Measurements from ENCODE around the gene NEK8. TPM values are rescaled to one million over a fixed set of nuclear protein-coding genes. Genes with fewer than 3 reads are reported as not detected.

NEK8 gene
- total and polyA plus RNA-seq, 3 experiments from 2014 or later, result 2.5 to 8.8 (median 8.0) TPM

GRCh38 chr17:28738680-28739384 is 10.2 kb downstream of the NEK8 start:
- peaks cover 20% of the 10 kb centered on the region for H3K4me1 ChIP-seq (ENCODE audit: insufficient read depth, low read length)
- POLR2A ChIA-PET, result no interaction called here
- H3K4me3 Mint-ChIP-seq, result no peak overlapping the region
- no peaks in the 10 kb centered on the region for H3K36me3 ChIP-seq (ENCODE audit: insufficient read depth, low read length)
- H3K27me3 Mint-ChIP-seq, result no peaks in the 10 kb centered on the region
- H3K4me1 Mint-ChIP-seq, result peaks cover 8 to 15% (median 12%) of the 10 kb centered on the region in 3 donors
- no peaks in the 10 kb centered on the region for H3K9me3 ChIP-seq (ENCODE audit: low read length)
- CTCF ChIA-PET, result interaction anchor here (0.7 to 17.0 kb wide), 2 partner anchors 12 to 13 kb away, joined by 3 to 579 read pairs; partner anchors contain the start of genes NEK8, RPL23A and TLCD1
- H3K27ac Mint-ChIP-seq, result peak overlapping the region in 6 of 8 donors; percentile 10 to 89 (median 56)
- DNase-seq, result peak in 3 of 5 donors; percentile 34 to 53 (median 47)
- H3K27ac ChIP-seq (ENCODE audit: low read depth, low read length), result no peak overlapping the region
- no peaks in the 10 kb centered on the region for H3K27me3 ChIP-seq (ENCODE audit: insufficient read depth, low read length, poor library complexity, severe bottlenecking)
- no peaks in the 10 kb centered on the region for H3K9me3 Mint-ChIP-seq
- H3K36me3 Mint-ChIP-seq, result peaks cover 0 to 2% (median 2%) of the 10 kb centered on the region in 3 donors
- H3K4me3 ChIP-seq (ENCODE audit: low read length), result no peak overlapping the region

- H3K36me3 ChIP-seq (ENCODE audit: insufficient read depth, low read length), result no peaks in the 10 kb centered on the region
- no peaks in the 10 kb centered on the region for H3K9me3 ChIP-seq (ENCODE audit: low read length)
- Mint-ChIP-seq H3K4me3 (peak overlapping the region in 1 of 7 donors; percentile 23), H3K4me1 (peaks cover 12 to 28% (median 14%) of the 10 kb centered on the region in 3 donors), H3K9me3 (no peaks in the 10 kb centered on the region), H3K27ac (peak overlapping the region in 2 of 8 donors; percentile 36 to 60), H3K36me3 (peaks cover 0 to 5% (median 2%) of the 10 kb centered on the region in 3 donors), H3K27me3 (no peaks in the 10 kb centered on the region)
- H3K27ac ChIP-seq (ENCODE audit: low read depth, low read length), result no peak overlapping the region
- CTCF ChIA-PET, result interaction anchor here (1.5 to 17.0 kb wide), 2 partner anchors 9 to 15 kb away, joined by 6 to 579 read pairs; partner anchors contain the start of genes NEK8, RPL23A and TLCD1
- no peak for DNase-seq
- H3K4me1 ChIP-seq (ENCODE audit: insufficient read depth, low read length), result peaks cover 34% of the 10 kb centered on the region
- POLR2A ChIA-PET, result no interaction called here
- no peak overlapping the region for H3K4me3 ChIP-seq (ENCODE audit: low read length)
- no peaks in the 10 kb centered on the region for H3K27me3 ChIP-seq (ENCODE audit: insufficient read depth, low read length, poor library complexity, severe bottlenecking)
These were observed 12.1 kb downstream of the NEK8 start for GRCh38 chr17:28740406-28741357.

GRCh38 chr17:28741358-28742349 is 13.1 kb downstream of the NEK8 start:
- Histone ChIP-seq H3K27me3 (ENCODE audit: insufficient read depth, low read length, poor library complexity, severe bottlenecking) (no peaks in the 10 kb centered on the region), H3K4me1 (ENCODE audit: insufficient read depth, low read length) (peaks cover 43% of the 10 kb centered on the region), H3K27ac (ENCODE audit: low read depth, low read length) (peak overlapping the region; percentile 17), H3K36me3 (ENCODE audit: insufficient read depth, low read length) (no peaks in the 10 kb centered on the region), H3K9me3 (ENCODE audit: low read length) (no peaks in the 10 kb centered on the region), H3K4me3 (ENCODE audit: low read length) (no peak overlapping the region)
- ChIA-PET CTCF (interaction anchor here (1.5 to 17.0 kb wide), 3 partner anchors 8 to 23 kb away, joined by 6 to 579 read pairs (median 12); partner anchors contain the start of genes NEK8, RPL23A and TLCD1), POLR2A (interaction anchor here (0.6 kb wide), 1 partner anchor 13 kb away, joined by 4 read pairs; no protein-coding TSS in a partner anchor)
- DNase-seq, result no peak
- Mint-ChIP-seq H3K4me3 (no peak overlapping the region), H3K27me3 (no peaks in the 10 kb centered on the region), H3K4me1 (peaks cover 12 to 37% (median 22%) of the 10 kb centered on the region in 3 donors), H3K36me3 (peaks cover 0 to 5% (median 2%) of the 10 kb centered on the region in 3 donors), H3K9me3 (no peaks in the 10 kb centered on the region), H3K27ac (peak overlapping the region in 1 of 8 donors; percentile 36)

GRCh38 chr17:28743243-28744103 is 14.9 kb downstream of the NEK8 start, which contains the start of gene TRAF4:
Gene TRAF4, plus strand, starts transcription at chr17:28744011. Its CDS starts 102 bp downstream, at chr17:28744113.
- no peaks in the 10 kb centered on the region for H3K27me3 ChIP-seq (ENCODE audit: insufficient read depth, low read length, poor library complexity, severe bottlenecking)
- Mint-ChIP-seq H3K4me1 (peaks cover 7 to 35% (median 20%) of the 10 kb centered on the region in 3 donors), H3K27ac (peak within 1 kb of the TSS; percentile 88 to 98 (median 92)), H3K36me3 (peaks cover 0 to 14% (median 1%) of the 10 kb centered on the region in 3 donors), H3K4me3 (peak within 1 kb of the TSS; percentile 86 to 94 (median 89)), H3K9me3 (no peaks in the 10 kb centered on the region), H3K27me3 (no peaks in the 10 kb centered on the region)
- H3K27ac ChIP-seq (ENCODE audit: low read depth, low read length), result peak within 1 kb of the TSS; percentile 87
- no peaks in the 10 kb centered on the region for H3K9me3 ChIP-seq (ENCODE audit: low read length)
- peak within 1 kb of the TSS; percentile 91 for H3K4me3 ChIP-seq (ENCODE audit: low read length)
- H3K4me1 ChIP-seq (ENCODE audit: insufficient read depth, low read length), result peaks cover 37% of the 10 kb centered on the region
- POLR2A ChIA-PET, result interaction anchor here (0.8 to 9.2 kb wide), 3 partner anchors 13 to 24 kb away, joined by 4 to 128 read pairs (median 7); partner anchors contain the start of genes NEK8, RPL23A and TLCD1
- CTCF ChIA-PET, result interaction anchor here (0.7 to 17.0 kb wide), 3 partner anchors 10 to 21 kb away, joined by 3 to 579 read pairs (median 12); partner anchors contain the start of genes NEK8, RPL23A and TLCD1
- H3K36me3 ChIP-seq (ENCODE audit: insufficient read depth, low read length), result no peaks in the 10 kb centered on the region
- DNase-seq, result peak; percentile 68 to 82 (median 72)

GRCh38 chr17:28744104-28744971 is 15.8 kb downstream of the NEK8 start:
- Histone ChIP-seq H3K4me3 (ENCODE audit: low read length) (peak overlapping the region; percentile 91), H3K27me3 (ENCODE audit: insufficient read depth, low read length, poor library complexity, severe bottlenecking) (no peaks in the 10 kb centered on the region), H3K27ac (ENCODE audit: low read depth, low read length) (peak overlapping the region; percentile 87), H3K4me1 (ENCODE audit: insufficient read depth, low read length) (peaks cover 29% of the 10 kb centered on the region), H3K36me3 (ENCODE audit: insufficient read depth, low read length) (no peaks in the 10 kb centered on the region), H3K9me3 (ENCODE audit: low read length) (no peaks in the 10 kb centered on the region)
- peak overlapping the region; percentile 88 to 98 (median 92) for H3K27ac Mint-ChIP-seq
- peak overlapping the region; percentile 86 to 94 (median 89) for H3K4me3 Mint-ChIP-seq
- H3K4me1 Mint-ChIP-seq, result peaks cover under 1 to 28% (median 14%) of the 10 kb centered on the region in 3 donors
- no peaks in the 10 kb centered on the region for H3K9me3 Mint-ChIP-seq
- CTCF ChIA-PET, result interaction anchor here (0.6 to 17.0 kb wide), 7 partner anchors 18 to 199 kb away, joined by 3 to 579 read pairs (median 4); partner anchors contain the start of genes FAM222B, NEK8, RPL23A and TLCD1
- DNase-seq, result peak; percentile 41 to 81 (median 62)
- H3K27me3 Mint-ChIP-seq, result no peaks in the 10 kb centered on the region
- POLR2A ChIA-PET, result interaction anchor here (0.9 to 9.2 kb wide), 3 partner anchors 17 to 25 kb away, joined by 7 to 128 read pairs (median 9); partner anchors contain the start of genes NEK8, RPL23A and TLCD1
- peaks cover 0 to 23% (median 0%) of the 10 kb centered on the region in 3 donors for H3K36me3 Mint-ChIP-seq

Measured in CD8-positive, alpha-beta memory T cell (primary cell).